A673 (cell line): ENCODE results near the gene MAPKAPK5. TPM values are rescaled to one million over a fixed set of nuclear protein-coding genes. Genes with fewer than 3 reads are reported as not detected.

ENCODE experiments used
- BruUV-seq: library from RNA; stranded (reverse); fragments of 400-500 nt; replicated peaks from 2 replicates; lab custom pipeline; 2021; lab: Mats Ljungman, UMichigan
- CTCF ChIA-PET: fragments of 300-600 bp; sonication (Branson Sonifier 250); formaldehyde crosslinking; loops from one replicate; lab custom pipeline; 2022; ENCODE audit warnings: antibody characterized with exemption; lab: Charles Lee
- POLR2A ChIA-PET: fragments of 300-600 bp; sonication (Branson Sonifier 250); formaldehyde crosslinking; loops from one replicate; lab custom pipeline; 2022; ENCODE audit warnings: antibody characterized with exemption; ENCODE audit not compliant: low non-redundant PET; lab: Charles Lee
- DNase-seq: peaks from one replicate; pipeline ENCODE4 v3.0.0-alpha.2; 2015; ENCODE audit warnings: low spot score
- H3K27ac ChIP-seq: fragments of 200-600 bp; sonication (generic); 2 replicates; pipeline ENCODE4 v1.5.1; 2016; ENCODE audit warnings: mixed run types, low read depth, mild to moderate bottlenecking, mixed read lengths, antibody characterized with exemption, low read length; ENCODE audit not compliant: poor library complexity, severe bottlenecking
- H3K27me3 ChIP-seq: fragments of 200-600 bp; sonication (generic); replicated peaks from 2 replicates; pipeline ENCODE4 v1.6.1; 2017; ENCODE audit warnings: mixed run types, low read depth, mild to moderate bottlenecking, mixed read lengths, antibody characterized with exemption, low read length; ENCODE audit not compliant: insufficient read depth, poor library complexity
- H3K36me3 ChIP-seq: fragments of 200-600 bp; sonication (generic); 2 replicates; pipeline ENCODE4 v1.6.1; 2016; ENCODE audit warnings: mixed run types, mild to moderate bottlenecking, mixed read lengths, antibody characterized with exemption, low read length; ENCODE audit not compliant: insufficient read depth, poor library complexity, severe bottlenecking
- H3K4me1 ChIP-seq: fragments of 200-600 bp; sonication (generic); 2 replicates; pipeline ENCODE4 v1.6.1; 2017; ENCODE audit warnings: mixed run types, mild to moderate bottlenecking, mixed read lengths, antibody characterized with exemption, low read length; ENCODE audit not compliant: insufficient read depth, poor library complexity, severe bottlenecking
- H3K4me3 ChIP-seq: fragments of 200-600 bp; sonication (generic); 2 replicates; pipeline ENCODE4 v1.5.1; 2016; ENCODE audit warnings: low read depth, mixed run types, mild to moderate bottlenecking, mixed read lengths, low read length; ENCODE audit not compliant: poor library complexity, severe bottlenecking
- H3K9me3 ChIP-seq: fragments of 200-600 bp; sonication (generic); 2 replicates; pipeline ENCODE4 v1.6.1; 2016; ENCODE audit warnings: mixed run types, low read depth, mild to moderate bottlenecking, mixed read lengths, antibody characterized with exemption, low read length; ENCODE audit not compliant: poor library complexity, severe bottlenecking
- CTCF ChIP-seq: fragments of 300-800, 200-600 bp; sonication (generic); conservative IDR thresholded peaks from 2 replicates; pipeline ENCODE4 v1.5.1; 2017; ENCODE audit warnings: low read depth, mild to moderate bottlenecking, antibody characterized with exemption, low read length, moderate library complexity, mixed read lengths
- EZH2 ChIP-seq: fragments of 200-600 bp; sonication (generic); IDR thresholded peaks from 2 replicates; pipeline ENCODE4 v1.6.1; 2017; ENCODE audit warnings: borderline replicate concordance, low read depth, mild to moderate bottlenecking, mixed read lengths, antibody characterized with exemption, low read length; ENCODE audit not compliant: poor library complexity, severe bottlenecking
- intact Hi-C: fragments of 100-400 bp; cut with micrococcal nuclease; formaldehyde crosslinking; loops from one replicate; pipeline ENCODE4 v1.10.0; 2022; ENCODE audit not compliant: unreplicated experiment
- total RNA-seq: library from RNA; stranded (reverse); gene quantifications from 2 replicates; pipeline ENCODE4 v1.2.3, GENCODE V29; 2021

Gene MAPKAPK5
- total RNA-seq, 1 experiment from 2014 or later: 67.4 TPM

- ChIA-PET POLR2A (no interaction called here), CTCF (no interaction called here)
- H3K9me3 ChIP-seq: no peaks in the 10 kb centered on the region
- peaks cover 38% of the 10 kb centered on the region for H3K36me3 ChIP-seq
- H3K27ac ChIP-seq: no peak overlapping the region
- H3K27me3 ChIP-seq: no peaks in the 10 kb centered on the region
- intact Hi-C loops: no loop called here
- TF ChIP-seq EZH2 (no peak), CTCF (no peak)
- no peaks in the 10 kb centered on the region for H3K4me1 ChIP-seq
- BruUV-seq: no TSS peak
- DNase-seq: no peak
- H3K4me3 ChIP-seq: no peak overlapping the region
Measured at GRCh38 chr12:111894556-111894955, 52.5 kb downstream of the MAPKAPK5 start.

DNA sequence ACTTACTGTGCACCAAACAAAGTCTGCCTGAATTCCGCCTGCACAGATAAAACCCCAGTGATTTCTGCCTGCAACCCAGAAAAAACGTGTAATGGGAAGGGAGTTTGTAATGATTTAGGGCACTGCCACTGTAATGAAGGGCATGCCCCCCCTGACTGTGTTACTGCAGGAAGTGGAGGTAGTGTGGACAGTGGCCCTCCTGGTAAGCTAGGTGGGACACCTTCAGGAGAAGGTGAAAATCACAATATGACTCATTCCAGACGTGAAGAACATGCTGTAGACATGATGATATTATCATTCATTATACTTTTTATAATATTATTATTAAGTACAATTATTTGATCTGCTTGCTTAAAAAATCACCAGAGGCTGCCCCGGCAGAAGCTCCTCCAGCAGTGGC, 59.2 kb downstream of the MAPKAPK5 start:
- Histone ChIP-seq H3K9me3 (no peaks in the 10 kb centered on the region), H3K27ac (no peak overlapping the region), H3K36me3 (peaks cover 8% of the 10 kb centered on the region), H3K27me3 (no peaks in the 10 kb centered on the region), H3K4me3 (no peak overlapping the region), H3K4me1 (no peaks in the 10 kb centered on the region)
- no peak for DNase-seq
- intact Hi-C loops: no loop called here
- ChIA-PET POLR2A (no interaction called here), CTCF (no interaction called here)
- BruUV-seq: no TSS peak
- no peak for TF ChIP-seq EZH2

DNA sequence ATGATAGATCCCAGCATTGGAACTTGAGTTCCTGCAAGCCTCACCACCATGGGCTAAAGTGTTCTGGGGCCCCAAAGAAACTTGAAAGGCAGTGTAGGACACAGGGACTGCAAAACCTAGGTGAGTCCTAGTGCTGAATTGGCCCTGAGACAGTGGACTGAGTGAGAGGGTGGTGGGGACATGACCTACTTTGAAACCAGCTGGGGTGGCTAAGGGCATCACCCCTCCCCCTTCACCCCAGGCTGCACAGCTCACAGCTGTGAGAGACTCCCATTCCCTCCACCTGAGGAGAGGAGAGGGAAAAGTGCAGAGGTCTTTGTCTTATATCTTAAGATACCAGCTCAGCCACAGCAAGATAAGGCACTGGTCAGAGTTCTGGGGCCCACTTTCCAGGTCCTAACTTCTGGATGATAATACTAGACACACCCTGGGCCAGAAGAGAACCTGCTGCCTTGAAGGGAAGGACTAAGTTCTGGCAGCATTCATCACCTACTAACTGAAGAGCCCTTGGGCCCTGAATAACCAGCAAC, 62.5 kb downstream of the MAPKAPK5 start:
- no peak for TF ChIP-seq CTCF
- TF ChIP-seq EZH2: no peak

GRCh38 chr12:111905502-111905901, 63.5 kb downstream of the MAPKAPK5 start:
- DNase-seq: no peak
- intact Hi-C loops: no loop called here
- no TSS peak for BruUV-seq
- Histone ChIP-seq H3K27me3 (no peaks in the 10 kb centered on the region), H3K9me3 (peaks cover 14% of the 10 kb centered on the region), H3K4me3 (no peak overlapping the region), H3K27ac (no peak overlapping the region), H3K4me1 (no peaks in the 10 kb centered on the region), H3K36me3 (peaks cover 6% of the 10 kb centered on the region)
- ChIA-PET POLR2A (no interaction called here), CTCF (no interaction called here)
- TF ChIP-seq EZH2: no peak
- TF ChIP-seq CTCF: no peak

More for the DNA sequence above, 62.5 kb downstream of the MAPKAPK5 start:
- no TSS peak for BruUV-seq
- H3K4me1 ChIP-seq: no peaks in the 10 kb centered on the region
- ChIA-PET CTCF (no interaction called here), POLR2A (no interaction called here)
- H3K4me3 ChIP-seq: no peak overlapping the region
- H3K9me3 ChIP-seq: peaks cover 10% of the 10 kb centered on the region
- intact Hi-C loops: no loop called here
- no peak overlapping the region for H3K27ac ChIP-seq
- no peak for DNase-seq
- peaks cover 6% of the 10 kb centered on the region for H3K36me3 ChIP-seq
- no peaks in the 10 kb centered on the region for H3K27me3 ChIP-seq
